GM19043 (cell line): ENCODE results near the gene CDK11B.
"Not testable (repeated sequence)": the region's sequence is repeated elsewhere in the genome, so short reads cannot be mapped to it uniquely, and the experiment has no call there.

ENCODE experiments used
- ATAC-seq: cut with Tn5 transposase; IDR thresholded peaks from one replicate; pipeline ENCODE4 v1.9.1; 2021; ENCODE audit warnings: low read depth; ENCODE audit not compliant: unreplicated experiment

Gene CDK11B

DNA sequence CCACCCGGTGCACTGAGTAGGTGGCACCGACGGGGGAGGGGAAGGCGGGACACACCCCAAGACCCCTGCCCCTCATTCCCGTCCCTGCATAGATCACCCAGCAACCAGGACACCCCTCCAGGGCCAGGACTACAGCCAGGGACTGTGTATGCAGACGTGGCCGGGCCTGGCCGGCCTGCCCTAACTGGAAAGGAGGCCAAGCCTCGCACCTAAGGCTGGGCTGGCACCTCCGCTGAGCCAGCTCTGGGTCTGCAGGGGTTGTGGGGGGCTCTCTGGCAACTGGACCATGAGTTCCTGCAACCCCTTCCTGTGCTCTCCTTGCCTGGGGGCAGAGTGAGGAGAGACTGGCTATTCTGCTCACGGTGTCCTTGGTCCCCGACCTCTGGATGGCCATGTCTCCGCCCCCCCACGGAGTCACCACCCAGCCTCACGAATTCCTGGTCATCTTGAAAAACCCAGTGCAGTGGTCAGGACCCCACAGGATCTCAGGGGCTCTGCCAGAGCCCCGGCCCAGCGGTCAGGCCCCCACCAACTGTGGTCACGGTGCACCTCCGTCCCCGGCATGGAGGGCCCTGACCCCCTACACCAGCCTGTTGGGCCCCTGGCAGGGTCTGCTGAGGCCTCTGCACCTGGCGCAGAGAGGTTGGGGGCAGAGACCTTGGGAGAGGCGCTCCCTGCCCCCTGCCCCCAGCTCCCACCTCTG is 57.8 kb downstream of the CDK11B start:
- ATAC-seq: no peak

DNA sequence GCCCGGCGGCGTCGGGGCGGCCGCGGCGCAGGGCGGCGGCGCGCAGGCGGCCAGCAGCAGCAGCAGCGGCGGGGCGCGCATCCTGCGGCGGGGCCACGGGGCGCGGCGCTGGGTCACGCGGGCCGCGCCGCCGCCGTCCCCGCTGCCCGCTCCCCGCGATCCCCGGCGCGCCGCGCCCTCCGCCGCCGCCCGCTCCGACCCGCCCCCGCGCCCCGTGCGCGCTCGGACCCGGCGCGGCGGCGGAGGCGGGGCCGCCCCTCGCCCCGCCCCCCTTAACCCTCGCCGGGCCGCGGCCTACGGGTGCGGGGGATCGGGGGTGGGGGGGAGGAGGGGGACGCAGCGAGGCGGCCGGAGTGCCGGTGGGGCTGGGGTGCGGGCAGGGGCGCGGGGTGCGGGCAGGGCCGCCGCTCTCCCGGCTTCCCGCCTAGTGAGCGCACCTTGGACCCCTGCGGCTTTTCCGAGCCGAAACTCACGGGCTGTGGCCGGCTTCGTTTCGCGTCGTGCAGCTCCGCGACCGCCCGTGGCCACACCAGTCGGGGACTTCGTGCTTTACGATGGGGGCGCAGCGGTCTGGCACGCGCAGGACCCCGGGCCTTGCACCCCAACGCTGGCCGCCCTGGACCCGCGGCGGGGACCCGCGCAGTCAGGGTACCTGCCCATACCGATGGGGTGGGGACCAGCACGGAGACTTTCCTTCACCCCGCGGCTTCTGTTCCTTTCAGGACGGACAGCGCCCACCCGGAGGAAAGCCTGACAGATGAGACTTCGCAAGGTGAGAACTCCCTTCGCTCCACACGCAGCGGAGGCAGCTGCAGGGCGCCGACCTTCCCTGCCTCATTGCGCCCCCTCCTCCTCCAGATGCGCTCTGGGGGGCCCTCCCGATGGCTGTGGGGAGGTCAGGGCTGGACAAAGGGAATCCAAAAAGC is 58.6 kb downstream of the CDK11B start, which contains the start of gene FNDC10:
Gene FNDC10 (minus strand): TSS at position 201 of the 926 bp plus-strand sequence. CDS start 120 bp downstream, at position 81.
- no peak for ATAC-seq

DNA sequence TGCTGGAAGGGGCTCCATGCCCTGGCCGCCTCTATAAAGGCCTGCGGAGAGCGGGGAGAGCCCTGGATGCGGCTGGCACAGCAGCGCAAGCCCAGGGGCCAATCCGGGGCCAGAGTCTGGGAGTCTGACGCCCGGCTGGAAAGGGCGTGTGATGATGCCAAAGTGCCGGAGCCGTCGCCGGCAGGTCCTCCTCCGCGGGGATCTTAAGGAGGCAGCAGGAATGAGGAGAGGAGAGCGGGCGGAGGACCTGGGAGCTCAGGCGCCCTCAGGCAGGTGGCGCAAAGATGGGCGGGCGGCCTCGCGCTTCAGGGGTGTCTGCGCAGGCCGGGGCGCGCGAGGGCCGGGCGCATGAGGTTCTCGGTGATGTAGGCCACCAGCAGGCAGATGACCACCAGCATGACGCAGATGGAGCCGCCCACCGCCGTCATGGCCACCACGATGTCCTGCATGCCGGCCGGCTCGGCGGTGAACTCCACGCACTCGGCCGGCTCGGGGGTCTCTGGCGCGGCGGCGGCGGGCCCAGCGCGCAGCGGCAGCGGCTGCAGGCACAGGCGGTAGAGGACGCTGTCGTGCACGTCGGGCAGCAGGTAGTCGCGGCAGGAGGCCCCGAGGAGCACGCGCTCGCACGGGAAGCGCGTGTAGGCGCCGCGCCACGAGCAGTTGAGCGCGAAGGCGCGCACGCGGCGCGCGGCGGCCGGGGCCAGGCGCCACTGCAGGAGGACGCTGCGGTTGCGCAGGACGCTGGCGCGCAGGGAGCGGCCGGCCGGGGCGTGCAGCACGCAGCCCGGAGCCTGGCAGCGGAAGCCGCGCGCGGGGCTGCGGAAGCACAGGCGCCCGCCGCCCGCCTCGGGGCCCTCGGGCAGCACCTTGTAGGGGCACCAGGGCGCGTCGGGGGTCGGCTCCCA is 59.5 kb downstream of the CDK11B start:
- ATAC-seq: no peak

DNA sequence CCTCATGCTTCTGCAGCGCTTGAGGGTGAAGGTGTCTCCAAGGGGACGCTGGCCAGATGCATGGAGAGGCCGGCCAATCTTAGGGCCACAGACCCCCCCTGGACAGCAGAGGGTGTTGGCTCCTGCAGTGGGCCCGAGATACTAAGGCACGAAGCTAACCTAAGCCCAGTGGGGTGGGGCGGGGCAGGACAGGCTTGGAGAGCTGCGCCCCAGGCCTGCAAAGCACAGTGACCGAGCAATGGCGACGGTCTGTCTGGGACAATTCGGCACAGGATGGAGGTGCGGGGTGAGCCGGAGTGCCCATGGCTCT is 60.1 kb downstream of the CDK11B start:
- ATAC-seq: no peak

DNA sequence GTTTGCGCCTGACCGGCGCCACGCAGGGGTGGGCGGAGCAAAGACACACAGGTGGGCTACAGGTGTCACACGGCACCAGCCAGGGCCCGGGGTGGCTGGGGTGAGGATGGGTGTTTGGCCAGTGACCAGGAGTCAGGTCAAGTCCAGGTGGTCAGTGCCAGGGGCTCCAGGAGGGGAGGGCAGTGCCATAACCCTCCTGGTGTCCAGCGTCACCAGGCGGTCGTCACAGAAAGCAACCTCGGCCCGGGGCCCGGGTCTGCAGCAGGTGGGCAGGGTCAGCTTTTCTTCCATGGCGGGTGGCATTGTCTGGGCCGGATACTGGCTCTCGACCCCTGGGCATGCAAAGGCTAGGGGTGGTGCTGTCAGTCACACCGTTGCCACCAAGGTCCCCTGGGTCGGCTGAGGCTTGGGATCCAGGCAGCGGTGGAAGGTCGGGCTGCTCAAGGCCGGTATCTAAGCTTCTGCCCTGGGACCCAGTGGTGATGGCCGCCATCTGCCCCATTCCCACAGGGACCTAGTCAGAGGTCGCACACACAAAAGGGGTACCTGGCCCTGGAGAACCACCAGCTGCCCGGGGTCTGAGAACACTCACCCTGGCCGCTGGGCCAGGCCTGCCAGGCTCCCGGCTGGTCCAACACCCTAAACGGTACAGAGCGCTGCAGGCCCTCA is 60.6 kb downstream of the CDK11B start:
- no peak for ATAC-seq

DNA sequence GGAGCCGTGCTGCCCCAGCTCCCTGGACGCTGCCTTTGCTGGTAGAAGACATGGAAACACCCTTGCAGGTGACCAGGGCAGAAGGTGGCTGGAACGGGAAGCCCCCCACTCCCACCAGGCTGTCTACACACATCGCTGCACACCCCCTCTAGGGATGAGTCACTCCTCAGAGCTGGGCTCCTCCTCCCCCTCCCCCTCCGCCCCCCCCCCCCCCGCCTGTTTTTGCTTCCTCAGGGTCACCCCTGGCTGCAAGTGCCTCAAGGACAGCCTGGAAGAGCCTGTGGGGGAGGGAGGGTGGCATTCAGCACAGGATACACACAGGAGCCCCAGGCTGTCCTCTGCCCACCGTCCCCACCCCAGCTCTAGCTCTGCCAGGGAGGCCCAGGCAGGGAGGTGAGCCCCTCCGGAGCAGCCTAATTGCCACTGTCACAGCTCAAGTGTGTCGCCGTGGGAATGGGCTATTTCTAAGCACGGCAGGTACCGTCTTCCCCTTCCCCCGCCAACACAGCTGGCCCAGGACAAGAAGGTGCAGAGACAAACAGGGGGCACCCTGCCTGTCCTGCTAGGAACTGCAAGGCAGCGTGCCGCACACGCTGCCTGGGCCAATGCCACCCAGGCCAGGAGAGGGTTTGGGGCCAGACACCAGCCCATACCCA is 61.4 kb downstream of the CDK11B start:
- no peak for ATAC-seq

DNA sequence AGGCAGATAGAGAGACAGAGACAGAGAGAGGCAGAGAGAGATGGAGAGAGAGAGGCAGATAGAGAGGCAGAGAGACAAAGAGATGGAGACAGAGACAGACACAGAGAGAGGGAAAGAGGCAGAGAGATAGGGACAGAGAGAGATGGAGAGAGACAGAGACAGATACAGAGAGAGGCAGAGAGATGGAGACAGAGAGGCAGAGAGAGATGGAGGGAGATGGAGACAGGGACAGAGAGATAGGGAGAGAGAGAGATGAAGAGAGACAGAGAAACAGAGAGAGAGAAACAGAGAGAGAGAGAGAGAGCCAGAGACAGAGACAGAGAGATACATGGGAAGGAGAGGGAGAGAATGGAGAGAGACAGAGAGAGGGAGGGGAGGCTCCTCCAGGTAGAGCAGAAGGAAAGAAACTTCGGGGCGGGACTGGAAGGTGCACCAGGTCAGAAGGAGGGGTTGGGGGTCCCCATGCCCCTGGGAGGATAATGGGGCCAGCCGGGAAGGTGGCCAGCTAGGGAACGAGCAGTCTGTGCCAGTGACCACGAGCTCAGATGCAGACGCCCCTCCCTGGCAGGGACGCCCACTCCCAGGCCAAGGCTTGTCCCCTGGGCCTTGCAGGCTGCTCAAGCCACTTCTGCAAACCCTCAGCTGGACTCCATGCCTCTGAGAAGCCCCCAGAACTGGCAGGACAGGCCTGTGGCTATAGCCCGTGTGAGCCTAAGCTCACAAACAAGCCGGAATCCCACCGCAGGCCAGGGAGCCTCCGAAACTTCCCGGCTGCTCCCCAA is 62.1 kb downstream of the CDK11B start:
- ATAC-seq: no peak

DNA sequence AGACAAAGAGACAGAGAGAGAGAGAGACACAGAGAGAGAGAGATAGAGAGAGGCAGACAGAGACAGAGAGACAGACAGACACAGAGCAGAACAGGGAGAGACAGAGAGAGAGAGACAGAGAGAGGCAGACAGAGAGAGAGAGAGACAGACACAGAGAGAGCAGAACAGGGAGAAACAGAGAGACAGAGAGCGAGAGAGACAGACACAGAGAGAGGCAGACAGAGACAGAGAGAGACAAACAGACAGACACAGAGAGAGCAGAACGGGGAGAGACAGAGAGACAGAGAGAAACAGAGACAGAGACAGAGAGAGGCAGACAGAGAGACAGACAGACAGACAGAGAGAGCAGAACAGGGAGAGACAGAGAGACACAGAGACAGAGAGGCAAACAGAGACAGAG is 63.5 kb downstream of the CDK11B start:
- not testable (repeated sequence) for ATAC-seq

DNA sequence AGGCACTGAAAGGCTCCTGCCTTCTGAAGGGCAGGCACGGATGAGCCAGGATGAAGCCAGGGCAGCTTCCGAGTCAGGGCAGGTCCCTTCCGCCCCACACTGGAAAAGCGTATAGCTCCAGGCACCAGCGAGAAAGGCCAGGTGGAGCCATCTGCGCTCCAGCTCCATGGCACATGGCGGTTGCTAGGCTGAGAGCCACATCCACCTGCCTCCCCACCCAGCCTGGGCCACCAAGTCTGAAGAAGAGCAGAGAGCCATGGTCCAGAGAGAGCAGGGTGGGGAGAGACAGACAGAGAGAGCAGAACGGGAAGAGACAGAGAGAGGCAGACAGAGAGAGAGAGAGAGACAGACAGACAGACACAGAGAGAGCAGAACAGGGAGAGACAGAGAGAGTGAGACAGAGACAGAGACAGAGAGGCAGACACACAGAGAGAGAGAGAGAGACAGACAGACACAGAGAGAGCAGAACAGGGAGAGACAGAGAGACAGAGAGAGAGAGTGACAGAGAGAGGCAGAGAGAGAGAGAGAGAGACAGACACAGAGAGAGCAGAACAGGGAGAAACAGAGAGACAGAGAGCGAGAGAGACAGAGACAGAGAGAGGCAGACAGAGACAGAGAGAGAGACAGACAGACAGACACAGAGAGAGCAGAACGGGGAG is 64.1 kb downstream of the CDK11B start:
- no peak for ATAC-seq

DNA sequence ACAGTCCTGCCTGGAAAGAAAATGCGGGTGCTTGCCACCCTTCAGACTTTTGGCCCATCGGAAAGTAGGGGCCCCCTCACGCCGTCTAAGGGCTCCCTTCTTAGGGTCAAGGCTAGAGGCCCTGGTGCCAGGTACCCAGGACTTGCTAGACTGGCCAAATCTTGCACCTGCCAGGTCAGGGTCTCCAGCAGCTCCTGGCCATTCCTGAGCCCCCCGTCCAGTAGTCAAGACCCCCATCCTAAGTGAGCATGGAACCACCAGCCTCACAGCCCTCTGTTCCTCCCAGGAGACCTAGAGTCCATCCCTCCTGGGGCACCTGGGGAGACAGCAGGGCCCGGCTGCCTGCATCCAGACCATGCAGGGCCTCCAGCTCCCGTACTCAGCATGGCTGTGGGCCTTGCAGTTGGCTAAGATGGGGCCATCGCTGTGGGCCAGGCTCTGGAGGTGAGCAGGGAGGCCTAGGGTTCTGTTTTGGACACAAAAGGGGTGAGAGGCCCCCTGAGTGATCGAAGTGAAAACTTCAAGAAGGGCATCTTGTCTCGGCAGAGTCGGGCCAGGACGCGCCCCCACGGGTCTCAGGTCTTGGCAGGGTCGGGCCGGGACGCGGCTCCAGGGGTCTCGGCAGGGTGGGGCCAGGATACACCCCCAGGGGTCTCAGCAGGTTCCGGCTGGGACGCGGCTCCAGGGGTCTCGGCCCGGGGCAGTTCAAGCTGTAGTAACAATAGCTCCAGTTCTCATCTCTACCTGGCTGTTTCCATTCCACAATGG is 64.8 kb downstream of the CDK11B start:
- no peak for ATAC-seq

DNA sequence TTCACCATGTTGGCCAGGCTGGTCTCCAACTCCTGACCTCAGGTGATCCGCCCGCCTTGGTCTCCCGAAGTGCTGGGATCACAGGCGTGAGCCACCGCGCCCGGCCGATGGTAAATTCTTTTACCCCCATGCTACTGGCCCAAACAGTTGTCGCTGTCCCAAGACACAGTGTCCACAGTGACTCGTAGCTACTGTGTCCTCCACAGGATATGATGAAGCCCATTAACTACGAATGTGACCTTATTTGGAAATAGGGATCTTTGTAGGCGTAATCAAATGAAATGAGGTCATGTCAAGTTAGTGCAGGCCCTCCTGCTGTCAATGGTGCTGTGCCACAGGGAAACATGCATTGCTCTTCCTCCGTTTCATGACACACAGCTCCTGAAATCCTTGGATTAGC is 67.4 kb downstream of the CDK11B start:
- ATAC-seq: no peak
